Stimulated activated naive CD4-positive, alpha-beta T cell treated with Interleukin-2 at 50 U/mL for 16 hours (primary cell): Measurements from ENCODE around the gene RNPC3.
"Not testable (repeated sequence)": the region's sequence is repeated elsewhere in the genome, so short reads cannot be mapped to it uniquely, and the experiment has no call there.

Experiments used
- DNase-seq: peaks from one replicate; lab custom pipeline; 2025; lab: John Stamatoyannopoulos, UW

Gene RNPC3

GRCh38 chr1:103561124-103561523 is 35.6 kb downstream of the RNPC3 start:
- not testable (repeated sequence) for DNase-seq

DNA sequence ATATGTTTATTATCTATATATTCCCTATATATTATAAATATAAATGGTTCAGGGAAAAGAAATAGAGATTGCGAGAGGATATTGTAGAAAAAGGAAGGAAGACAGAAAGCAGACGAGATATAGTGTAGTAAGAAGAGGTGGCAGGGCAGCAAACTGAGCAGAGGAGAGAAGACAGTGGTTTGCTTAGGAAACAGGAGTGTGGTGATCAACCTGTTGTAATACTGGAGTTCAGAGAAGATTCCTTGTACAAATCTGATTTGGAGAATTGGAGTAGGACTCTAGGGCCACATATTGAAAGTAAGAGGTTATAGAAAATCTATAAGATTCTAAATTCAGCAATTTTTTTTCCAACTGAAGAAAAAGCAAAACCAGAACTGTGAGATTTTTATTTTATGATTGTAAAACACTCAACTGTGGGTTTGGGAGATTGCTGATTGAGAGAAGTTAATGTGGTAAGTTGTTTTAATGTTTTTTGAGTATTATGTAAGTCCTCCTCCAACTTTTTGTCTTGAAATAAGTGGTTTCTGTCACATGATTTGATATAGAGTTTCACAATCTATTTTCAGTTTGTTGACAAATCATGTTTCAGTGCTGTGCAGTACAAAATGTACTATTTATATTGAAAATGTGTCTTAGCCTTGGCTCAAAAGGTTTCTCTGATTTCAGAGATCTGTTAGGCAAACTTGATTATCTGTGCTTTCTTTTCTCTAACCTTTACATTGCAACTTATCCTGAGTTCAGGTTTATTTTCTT is 36.3 kb downstream of the RNPC3 start:
- no peak for DNase-seq

GRCh38 chr1:103563056-103563455 is 37.6 kb downstream of the RNPC3 start:
- no peak for DNase-seq

DNA sequence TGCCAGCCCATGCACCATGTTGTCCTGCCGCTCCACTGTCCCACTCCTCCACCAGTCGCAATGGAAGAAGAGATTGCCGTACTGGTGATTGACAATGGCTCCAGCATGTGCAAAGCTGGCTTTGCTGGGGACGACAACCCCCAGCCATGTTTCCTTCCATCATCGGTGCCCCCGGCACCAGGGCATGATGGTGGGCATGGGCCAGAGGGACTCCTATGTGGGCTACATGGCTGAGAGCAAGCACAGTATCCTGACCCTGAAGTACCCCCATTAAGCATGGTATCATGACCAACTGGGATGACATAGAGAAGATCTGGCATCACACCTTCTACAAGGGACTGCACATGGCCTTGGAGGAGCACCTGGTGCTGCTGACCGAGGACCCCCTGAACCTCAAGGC is 44.0 kb downstream of the RNPC3 start:
- no peak for DNase-seq

DNA sequence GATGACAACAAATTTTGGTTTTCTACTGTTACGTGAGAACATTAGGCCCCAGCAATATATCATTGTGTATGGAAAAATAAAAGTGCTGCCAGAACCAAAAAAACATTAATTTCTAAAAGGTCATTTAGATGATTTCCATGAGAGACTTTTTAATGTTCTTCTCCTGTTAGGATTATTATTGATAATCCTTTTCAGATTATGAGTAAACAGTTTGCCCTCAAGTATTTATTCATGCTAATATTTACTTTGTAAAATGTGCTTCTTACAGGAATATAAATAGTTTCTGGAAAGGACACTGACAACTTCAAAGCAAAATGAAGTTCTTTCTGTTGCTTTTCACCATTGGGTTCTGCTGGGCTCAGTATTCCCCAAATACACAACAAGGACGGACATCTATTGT is 45.8 kb downstream of the RNPC3 start, which contains the start of gene AMY2B:
Gene AMY2B (plus strand): TSS at position 301 of the 400 bp plus-strand sequence. CDS start 14 bp downstream, at position 315.
- not testable (repeated sequence) for DNase-seq

- DNase-seq, result no peak
These were observed 50.6 kb downstream of the RNPC3 start for GRCh38 chr1:103576065-103576464.

DNA sequence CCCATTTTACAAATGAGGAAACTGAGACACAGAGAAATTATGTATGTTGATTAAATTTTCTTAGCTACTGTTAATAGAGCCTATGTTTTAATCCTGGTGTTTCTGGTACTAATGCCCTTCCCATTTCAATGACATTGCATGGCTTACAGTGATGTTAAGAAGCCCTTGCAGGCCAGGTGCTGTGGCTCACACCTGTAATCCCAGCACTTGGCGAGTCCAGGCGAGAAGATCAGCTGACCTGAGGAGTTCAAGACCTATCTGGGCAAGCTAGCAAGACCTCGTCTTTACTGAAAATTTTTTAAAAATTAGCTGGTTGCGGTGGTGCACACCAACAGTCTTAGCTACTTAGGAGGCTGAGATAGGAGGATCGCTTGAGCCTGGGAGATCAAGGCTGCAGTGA is 51.3 kb downstream of the RNPC3 start:
- not testable (repeated sequence) for DNase-seq

GRCh38 chr1:103582464-103582863 is 57.0 kb downstream of the RNPC3 start:
- DNase-seq, result no peak

GRCh38 chr1:103583887-103584286 is 58.4 kb downstream of the RNPC3 start:
- DNase-seq, result no peak

GRCh38 chr1:103584537-103584936 is 59.0 kb downstream of the RNPC3 start:
- no peak for DNase-seq

- not testable (repeated sequence) for DNase-seq
These were observed 77.2 kb downstream of the RNPC3 start for GRCh38 chr1:103602740-103603139.
